ENCODE measurements around the gene NPSR1.

GRCh38 chr7:34696415-34696814 lies 38.4 kb downstream of the NPSR1 start:
- TF ChIP-seq FOXM1 (IDR thresholded peaks at IDR 0.05; ENCODE audit: borderline replicate concordance) (no peak), BHLHE40 (IDR thresholded peaks at IDR 0.05; ENCODE audit: borderline replicate concordance) (no peak), HDGF (IDR thresholded peaks at IDR 0.05; ENCODE audit: borderline replicate concordance) (no peak), SP1 (IDR thresholded peaks at IDR 0.05) (no peak), SUZ12 (IDR thresholded peaks at IDR 0.05) (no peak), ARNT (IDR thresholded peaks at IDR 0.05) (no peak), ELF4 (IDR thresholded peaks at IDR 0.05) (no peak), FOXK2 (IDR thresholded peaks at IDR 0.05) (no peak), LEF1 (IDR thresholded peaks at IDR 0.05; ENCODE audit: borderline replicate concordance) (no peak), FOXA1 (IDR thresholded peaks at IDR 0.05) (no peak), TARDBP (IDR thresholded peaks at IDR 0.05) (no peak), PKNOX1 (IDR thresholded peaks at IDR 0.05) (no peak)
